ENCODE measurements around the gene ENTPD3. TPM values are rescaled to one million over a fixed set of nuclear protein-coding genes. Genes with fewer than 3 reads are reported as not detected.

ENTPD3 gene
- total RNA-seq (10 to 100 TPM in 5 of 6 donors, 1 to 10 TPM in 1; 7.0 to 21.1 (median 11.9) TPM), polyA plus RNA-seq (10 to 100 TPM in 1 of 2 donors, 1 to 10 TPM in 1; 7.8 to 27.8 TPM)

- Histone ChIP-seq H3K4me1 (peaks cover 0 to 6% (median 3%) of the 10 kb centered on the region in 3 donors), H3K27ac (peak within 1 kb of the TSS in 1 of 4 donors; percentile 18), H3K27me3 (no peaks in the 10 kb centered on the region), H3K4me3 (peak within 1 kb of the TSS; percentile 45 to 63 (median 54)), H3K36me3 (no peaks in the 10 kb centered on the region), H3K9me3 (no peaks in the 10 kb centered on the region)
- peak; percentile 89 to 97 (median 95) for ATAC-seq
- FAIRE-seq = no peak
- no peak for TF ChIP-seq CTCF (IDR thresholded peaks at IDR 0.05)
- WGBS, 2 donors = 2 to 3% methylated on average over 48 to 49 of the region's 49 CpGs
- DNase-seq = peak; percentile 49 to 87 (median 71)
- intact Hi-C loops (cut with DNase I) = no loop called here
These were observed at the start of gene ENTPD3 for GRCh38 chr3:40387001-40387894. Gene ENTPD3, plus strand, starts transcription at chr3:40387184. Its CDS starts 874 bp downstream, at chr3:40388058.

- H3K27ac ChIP-seq = no peak overlapping the region
- H3K4me3 ChIP-seq = no peak overlapping the region
- no peak for DNase-seq
- no peak for ATAC-seq
- no peaks in the 10 kb centered on the region for H3K9me3 ChIP-seq
- H3K36me3 ChIP-seq = no peaks in the 10 kb centered on the region
- FAIRE-seq = no peak
- WGBS, 2 donors = 51 to 54% methylated on average over 1 of the region's 1 CpG
- intact Hi-C loops (cut with DNase I) = loop anchor here in 1 of 3 donors (10.0 kb wide), 1 partner anchor 1545 kb away; no protein-coding TSS in a partner anchor
- TF ChIP-seq CTCF (IDR thresholded peaks at IDR 0.05) = no peak
- no peaks in the 10 kb centered on the region for H3K4me1 ChIP-seq
- no peaks in the 10 kb centered on the region for H3K27me3 ChIP-seq
These were observed 47.1 kb upstream of the ENTPD3 start for GRCh38 chr3:40339871-40340270.

- Histone ChIP-seq H3K4me1 (no peaks in the 10 kb centered on the region), H3K27me3 (no peaks in the 10 kb centered on the region), H3K9me3 (no peaks in the 10 kb centered on the region), H3K27ac (no peak overlapping the region), H3K36me3 (no peaks in the 10 kb centered on the region), H3K4me3 (no peak overlapping the region)
- FAIRE-seq (no peak), DNase-seq (no peak), ATAC-seq (no peak)
- 68 to 74% methylated on average over 1 of the region's 1 CpG for WGBS, 2 donors
- intact Hi-C loops (cut with DNase I) = no loop called here
- no peak for TF ChIP-seq CTCF (IDR thresholded peaks at IDR 0.05)
These were observed 46.3 kb upstream of the ENTPD3 start for GRCh38 chr3:40340541-40341170.

- Histone ChIP-seq H3K4me1 (no peaks in the 10 kb centered on the region), H3K9me3 (no peaks in the 10 kb centered on the region), H3K27ac (no peak overlapping the region), H3K4me3 (no peak overlapping the region), H3K36me3 (no peaks in the 10 kb centered on the region), H3K27me3 (no peaks in the 10 kb centered on the region)
- intact Hi-C loops (cut with DNase I) = no loop called here
- TF ChIP-seq CTCF (IDR thresholded peaks at IDR 0.05) = no peak
- DNase-seq = no peak
- no peak for ATAC-seq
- FAIRE-seq = no peak
These were observed 45.3 kb upstream of the ENTPD3 start for GRCh38 chr3:40341671-40342070.

Data from pancreas (tissue), 10 donors.